Muscle of arm (tissue), 12 donors: ENCODE measurements around the gene KRT84. TPM values are rescaled to one million over a fixed set of nuclear protein-coding genes. Genes with fewer than 3 reads are reported as not detected.
"Not testable (repeated sequence)": the region's sequence is repeated elsewhere in the genome, so short reads cannot be mapped to it uniquely, and the experiment has no call there.

ENCODE experiments used
- DNase-seq: peaks from one replicate; pipeline ENCODE4 v3.0.0-alpha.2; 2013
- polyA plus RNA-seq, 12 donors: library from polyadenylated mRNA; unstranded; fragments of 120-200 nt; gene quantifications; one replicate each; pipeline ENCODE4 v1.2.1, GENCODE V29; 2013; ENCODE audit not compliant: insufficient read length in 12 of 12

The KRT84 gene
- polyA plus RNA-seq, 12 donors, result 0.11 TPM; not detected in 11

- no peak for DNase-seq
Measured at GRCh38 chr12:52411815-52412214, 26.4 kb upstream of the KRT84 start.

- DNase-seq, result not testable (repeated sequence)
Measured at GRCh38 chr12:52410589-52411248, 25.3 kb upstream of the KRT84 start.

- no peak for DNase-seq
Measured at GRCh38 chr12:52407918-52408317, 22.5 kb upstream of the KRT84 start.

- no peak for DNase-seq
Measured at GRCh38 chr12:52405922-52406385, 20.5 kb upstream of the KRT84 start, which contains the start of gene KRT82. Gene KRT82 (minus strand): TSS chr12:52406335. CDS start chr12:52406277, 58 bp downstream.

- DNase-seq, result no peak
Measured at GRCh38 chr12:52404951-52405350, 19.5 kb upstream of the KRT84 start.

GRCh38 chr12:52403561-52403960 lies 18.1 kb upstream of the KRT84 start:
- DNase-seq, result no peak

- no peak for DNase-seq
Measured at GRCh38 chr12:52402873-52403540, 17.6 kb upstream of the KRT84 start.

GRCh38 chr12:52402377-52402776 lies 16.9 kb upstream of the KRT84 start:
- DNase-seq, result no peak

- DNase-seq, result no peak
Measured at GRCh38 chr12:52401926-52402325, 16.5 kb upstream of the KRT84 start.

- no peak for DNase-seq
Measured at GRCh38 chr12:52401526-52401925, 16.1 kb upstream of the KRT84 start.

GRCh38 chr12:52400906-52401305 lies 15.5 kb upstream of the KRT84 start:
- no peak for DNase-seq

- no peak for DNase-seq
Measured at GRCh38 chr12:52399756-52400155, 14.3 kb upstream of the KRT84 start.

- no peak for DNase-seq
Measured at GRCh38 chr12:52398176-52398575, 12.7 kb upstream of the KRT84 start.

GRCh38 chr12:52396656-52397055 lies 11.2 kb upstream of the KRT84 start:
- no peak for DNase-seq

GRCh38 chr12:52395761-52396434 lies 10.4 kb upstream of the KRT84 start:
- no peak for DNase-seq

GRCh38 chr12:52394836-52395405 lies 9.5 kb upstream of the KRT84 start:
- no peak for DNase-seq

GRCh38 chr12:52392465-52393007 lies 7.1 kb upstream of the KRT84 start:
- DNase-seq, result no peak

GRCh38 chr12:52391618-52392002 lies 6.2 kb upstream of the KRT84 start:
- DNase-seq, result no peak

- DNase-seq, result no peak
Measured at GRCh38 chr12:52390739-52391617, 5.5 kb upstream of the KRT84 start.

GRCh38 chr12:52389313-52390207 lies 4.1 kb upstream of the KRT84 start:
- no peak for DNase-seq
